Gastroesophageal sphincter (tissue), 3 donors: Measurements from ENCODE around the gene EMID1.

Source experiments
- CTCF ChIP-seq, 4 experiments: fragments of 200-600 bp in 2 of 4; fragments of 450-650 bp in 2 of 4; sonication (generic) in 1 of 4; IDR thresholded peaks; one replicate each; pipeline ENCODE4 v1.5.1; 2017 to 2019; ENCODE audit warnings: antibody characterized with exemption in 4 of 4, mild to moderate bottlenecking in 2 of 4, moderate library complexity in 2 of 4
- POLR2A ChIP-seq, 2 donors: fragments of 450-650 bp; IDR thresholded peaks; one replicate each; pipeline ENCODE4 v1.6.1; 2017; ENCODE audit warnings: antibody characterized with exemption in 2 of 2, mild to moderate bottlenecking in 2 of 2, moderate library complexity in 1 of 2

DNA sequence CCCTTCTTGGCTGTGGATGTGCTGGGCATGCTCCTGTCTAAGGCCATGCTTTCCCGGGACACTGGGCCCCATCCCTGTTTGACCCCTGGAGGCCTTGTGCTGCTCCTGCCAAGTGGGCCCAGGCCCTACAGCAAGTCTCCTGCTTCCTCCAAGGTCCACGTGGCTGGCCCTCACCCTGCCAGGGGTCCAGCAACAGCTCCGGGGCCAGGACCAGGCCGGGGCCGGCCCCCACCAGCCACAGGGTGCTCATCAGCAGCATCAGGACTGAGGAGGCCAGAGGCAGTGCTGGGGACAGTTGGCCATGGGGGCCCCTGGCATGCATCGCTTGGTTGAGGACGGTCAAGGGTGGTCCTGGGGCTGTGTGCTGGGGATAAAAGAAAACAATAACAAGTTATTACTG, 59.6 kb downstream of the EMID1 start:
- no peak for TF ChIP-seq CTCF (IDR thresholded peaks at IDR 0.05)
- TF ChIP-seq POLR2A (IDR thresholded peaks at IDR 0.05): no peak
